HG03558 (cell line): ENCODE data around the gene EFNB2.

Experiments used
- ATAC-seq: cut with Tn5 transposase; IDR thresholded peaks from one replicate; pipeline ENCODE4 v1.9.1; 2021; ENCODE audit warnings: moderate number of reproducible peaks; ENCODE audit not compliant: unreplicated experiment; ENCODE audit errors: extremely low read depth

The EFNB2 gene

GRCh38 chr13:106535552-106536243, at the start of gene EFNB2:
EFNB2 (minus strand) TSS chr13:106535662; CDS start chr13:106534964, 698 bp downstream.
- peak; percentile 94 for ATAC-seq

GRCh38 chr13:106581225-106581624, 45.8 kb upstream of the EFNB2 start:
- ATAC-seq = no peak

- ATAC-seq = no peak
These were observed 40.4 kb upstream of the EFNB2 start for GRCh38 chr13:106575896-106576295.

- ATAC-seq = no peak
These were observed 38.4 kb upstream of the EFNB2 start for GRCh38 chr13:106573868-106574267.

- ATAC-seq = no peak
These were observed 37.9 kb upstream of the EFNB2 start for GRCh38 chr13:106573284-106573846.

GRCh38 chr13:106570299-106570852, 34.9 kb upstream of the EFNB2 start:
- peak; percentile 25 for ATAC-seq

GRCh38 chr13:106569233-106570095, 34.0 kb upstream of the EFNB2 start:
- ATAC-seq = no peak

- ATAC-seq = peak; percentile 14
These were observed 33.0 kb upstream of the EFNB2 start for GRCh38 chr13:106568299-106569003.

GRCh38 chr13:106567474-106568298, 32.2 kb upstream of the EFNB2 start, which contains the start of gene ARGLU1:
ARGLU1 (minus strand) TSS chr13:106568137; CDS start chr13:106567919, 218 bp downstream.
- peak; percentile 51 for ATAC-seq

- ATAC-seq = peak; percentile 24
These were observed 31.4 kb upstream of the EFNB2 start for GRCh38 chr13:106566641-106567473.

- no peak for ATAC-seq
These were observed 29.8 kb upstream of the EFNB2 start for GRCh38 chr13:106565127-106565775.

GRCh38 chr13:106562301-106562700, 26.8 kb upstream of the EFNB2 start:
- no peak for ATAC-seq

GRCh38 chr13:106561551-106562170, 26.2 kb upstream of the EFNB2 start:
- peak; percentile 67 for ATAC-seq

GRCh38 chr13:106560821-106561220, 25.4 kb upstream of the EFNB2 start:
- peak; percentile 54 for ATAC-seq

GRCh38 chr13:106558527-106558926, 23.1 kb upstream of the EFNB2 start:
- no peak for ATAC-seq

GRCh38 chr13:106555631-106556328, 20.3 kb upstream of the EFNB2 start:
- ATAC-seq = no peak

GRCh38 chr13:106551751-106552150, 16.3 kb upstream of the EFNB2 start:
- ATAC-seq = no peak
